Esophagus squamous epithelium (tissue), 4 donors: ENCODE measurements around the gene ANKFY1.

Experiments
- POLR2A ChIP-seq, 4 donors: fragments of 450-650 bp; IDR thresholded peaks; one replicate each; pipeline ENCODE4 v1.6.1; 2017; ENCODE audit warnings: antibody characterized with exemption in 4 of 4, mild to moderate bottlenecking in 4 of 4, moderate library complexity in 3 of 4
- TF ChIP-seq, protein P1 (sequence below), 6 experiments: fragments of 450-650 bp in 4 of 6; fragments of 200-600 bp in 2 of 6; sonication (generic) in 2 of 6; IDR thresholded peaks; one replicate each; pipeline ENCODE4 v1.5.1; 2016 to 2019; ENCODE audit warnings: antibody characterized with exemption in 6 of 6, mild to moderate bottlenecking in 4 of 6, moderate library complexity in 4 of 6

DNA sequence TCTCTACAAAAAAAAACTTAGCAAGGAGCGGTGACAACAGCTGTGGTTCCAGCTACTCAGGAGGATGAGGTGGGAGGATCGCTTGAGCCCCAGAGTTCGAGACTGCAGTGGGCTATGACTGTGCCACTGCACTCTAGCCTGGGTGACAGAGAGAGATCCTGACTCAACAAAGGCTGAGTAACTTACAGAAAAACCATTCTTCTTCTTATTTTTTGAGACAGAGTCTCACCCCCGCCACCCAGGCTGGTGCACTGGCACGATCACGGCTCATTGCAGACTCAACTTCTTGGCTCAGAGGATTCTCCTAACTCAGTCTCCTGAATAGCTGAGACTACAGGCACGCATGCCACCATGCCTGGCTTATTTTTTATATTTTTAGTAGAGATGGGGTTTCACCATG, 64.8 kb downstream of the ANKFY1 start:
- TF ChIP-seq, protein P1, sequence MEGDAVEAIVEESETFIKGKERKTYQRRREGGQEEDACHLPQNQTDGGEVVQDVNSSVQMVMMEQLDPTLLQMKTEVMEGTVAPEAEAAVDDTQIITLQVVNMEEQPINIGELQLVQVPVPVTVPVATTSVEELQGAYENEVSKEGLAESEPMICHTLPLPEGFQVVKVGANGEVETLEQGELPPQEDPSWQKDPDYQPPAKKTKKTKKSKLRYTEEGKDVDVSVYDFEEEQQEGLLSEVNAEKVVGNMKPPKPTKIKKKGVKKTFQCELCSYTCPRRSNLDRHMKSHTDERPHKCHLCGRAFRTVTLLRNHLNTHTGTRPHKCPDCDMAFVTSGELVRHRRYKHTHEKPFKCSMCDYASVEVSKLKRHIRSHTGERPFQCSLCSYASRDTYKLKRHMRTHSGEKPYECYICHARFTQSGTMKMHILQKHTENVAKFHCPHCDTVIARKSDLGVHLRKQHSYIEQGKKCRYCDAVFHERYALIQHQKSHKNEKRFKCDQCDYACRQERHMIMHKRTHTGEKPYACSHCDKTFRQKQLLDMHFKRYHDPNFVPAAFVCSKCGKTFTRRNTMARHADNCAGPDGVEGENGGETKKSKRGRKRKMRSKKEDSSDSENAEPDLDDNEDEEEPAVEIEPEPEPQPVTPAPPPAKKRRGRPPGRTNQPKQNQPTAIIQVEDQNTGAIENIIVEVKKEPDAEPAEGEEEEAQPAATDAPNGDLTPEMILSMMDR (IDR thresholded peaks at IDR 0.05), result no peak
- TF ChIP-seq POLR2A (IDR thresholded peaks at IDR 0.05), result no peak
